GM23338 (cell line): ENCODE data around the gene PRMT1. TPM values are rescaled to one million over a fixed set of nuclear protein-coding genes. Genes with fewer than 3 reads are reported as not detected.

Source experiments
- ATAC-seq: fragments of 200-7000 bp; cut with Tn5 transposase; 3 replicates; pipeline ENCODE4 v1.9.1; 2020
- DNase-seq: peaks from one replicate; pipeline ENCODE4 v3.0.0-alpha.2; 2015; ENCODE audit warnings: low spot score
- H2AFZ ChIP-seq: fragments of 200-600 bp; sonication (generic); 2 replicates; pipeline ENCODE4 v1.8.0; 2016; ENCODE audit warnings: antibody characterized with exemption, mild to moderate bottlenecking, moderate library complexity
- H3F3A ChIP-seq: fragments of 200-600 bp; sonication (generic); replicated peaks from 2 replicates; pipeline ENCODE4 v1.8.0; 2017; ENCODE audit warnings: antibody characterized with exemption, mixed run types, low read depth
- H3K27ac ChIP-seq: fragments of 200-600 bp; sonication (generic); 2 replicates; pipeline ENCODE4 v1.6.1; 2016; ENCODE audit warnings: low read depth
- H3K27me3 ChIP-seq: fragments of 200-600 bp; sonication (generic); 2 replicates; pipeline ENCODE4 v1.8.0; 2016; ENCODE audit warnings: mild to moderate bottlenecking, mixed run types, moderate library complexity; ENCODE audit not compliant: insufficient read depth
- H3K36me3 ChIP-seq: fragments of 200-600 bp; sonication (generic); 2 replicates; pipeline ENCODE4 v1.8.0; 2016; ENCODE audit warnings: mild to moderate bottlenecking; ENCODE audit not compliant: insufficient read depth
- H3K4me1 ChIP-seq: fragments of 200-600 bp; sonication (generic); 2 replicates; pipeline ENCODE4 v1.8.0; 2016; ENCODE audit warnings: mild to moderate bottlenecking, moderate library complexity; ENCODE audit not compliant: insufficient read depth
- H3K4me2 ChIP-seq: fragments of 200-600 bp; sonication (generic); 2 replicates; pipeline ENCODE4 v1.7.1; 2017; ENCODE audit warnings: mixed run types
- H3K4me3 ChIP-seq: fragments of 200-600 bp; sonication (generic); 2 replicates; pipeline ENCODE4 v1.6.1; 2016; ENCODE audit warnings: mixed run types
- H3K79me2 ChIP-seq: fragments of 200-600 bp; sonication (generic); replicated peaks from 2 replicates; pipeline ENCODE4 v1.8.0; 2017; ENCODE audit warnings: mild to moderate bottlenecking; ENCODE audit not compliant: insufficient read depth
- H3K9me2 ChIP-seq: fragments of 200-600 bp; sonication (generic); 2 replicates; pipeline ENCODE4 v1.8.0; 2017; ENCODE audit not compliant: insufficient read depth
- H4K20me1 ChIP-seq: fragments of 200-600 bp; sonication (generic); replicated peaks from 2 replicates; pipeline ENCODE4 v1.8.0; 2017; ENCODE audit warnings: mild to moderate bottlenecking; ENCODE audit not compliant: insufficient read depth
- H3K27ac Mint-ChIP-seq: 2 replicates; pipeline ENCODE4 v1.8.0; 2020; ENCODE audit warnings: inconsistent platforms, mild to moderate bottlenecking, moderate library complexity, mixed read lengths
- H3K27me3 Mint-ChIP-seq: 3 replicates; pipeline ENCODE4 v1.8.0; 2022; ENCODE audit warnings: low read depth, mild to moderate bottlenecking, moderate library complexity, mixed read lengths, inconsistent platforms; ENCODE audit not compliant: insufficient read depth, poor library complexity
- H3K36me3 Mint-ChIP-seq: 3 replicates; pipeline ENCODE4 v1.8.0; 2021; ENCODE audit warnings: low read depth, mild to moderate bottlenecking, inconsistent platforms, moderate library complexity, mixed read lengths
- H3K4me1 Mint-ChIP-seq: 3 replicates; pipeline ENCODE4 v1.8.0; 2020; ENCODE audit warnings: mild to moderate bottlenecking, inconsistent platforms, mixed read lengths
- H3K4me3 Mint-ChIP-seq: 3 replicates; pipeline ENCODE4 v1.8.0; 2021; ENCODE audit warnings: moderate library complexity, mild to moderate bottlenecking, inconsistent platforms, mixed read lengths
- H3K9me3 Mint-ChIP-seq: 3 replicates; pipeline ENCODE4 v1.8.0; 2020; ENCODE audit warnings: moderate library complexity, mild to moderate bottlenecking, inconsistent platforms, mixed read lengths
- CREB1 ChIP-seq: fragments of 250-450 bp; sonication (Bioruptor Pico); IDR thresholded peaks from 2 replicates; pipeline ENCODE4 v1.5.0; 2020; ENCODE audit warnings: low read depth, mild to moderate bottlenecking, moderate library complexity
- EZH2 ChIP-seq: fragments of 200-600 bp; sonication (generic); IDR thresholded peaks from one replicate; pipeline ENCODE4 v1.8.0; 2017; ENCODE audit warnings: antibody characterized with exemption, mild to moderate bottlenecking, low read depth; ENCODE audit not compliant: unreplicated experiment
- JUNB ChIP-seq: IDR thresholded peaks from one replicate; pipeline ENCODE4 v1.6.1; 2016; ENCODE audit warnings: antibody characterized with exemption; ENCODE audit not compliant: unreplicated experiment
- NANOG ChIP-seq: IDR thresholded peaks from 2 replicates; pipeline ENCODE4 v1.6.1; 2016; ENCODE audit warnings: antibody characterized with exemption, borderline replicate concordance
- POLR2AphosphoS5 ChIP-seq: IDR thresholded peaks from 2 replicates; pipeline ENCODE4 v1.6.1; 2016; ENCODE audit warnings: antibody characterized with exemption, low read depth
- ZNF331 ChIP-seq: fragments of 250-450 bp; sonication (Bioruptor Pico); IDR thresholded peaks from 2 replicates; pipeline ENCODE4 v1.5.0; 2020; ENCODE audit warnings: low read depth, mild to moderate bottlenecking, moderate library complexity
- polyA plus RNA-seq: library from polyadenylated mRNA; unstranded; fragments of >200 nt; fragmentation: Nextera tagmentation; extraction: Ambion mirVana; gene quantifications from 2 replicates; pipeline ENCODE4 v1.2.1, GENCODE V29; 2016
- total RNA-seq: library from RNA; depleted of rRNA; stranded (reverse); fragments of >200 nt; shearing (Covaris generic); gene quantifications from 2 replicates; pipeline ENCODE4 v1.2.3, GENCODE V29; 2014
- TF ChIP-seq, protein P1 (sequence below): fragments of 250-450 bp; sonication (Bioruptor Pico); IDR thresholded peaks from 2 replicates; pipeline ENCODE4 v1.5.0; 2020; ENCODE audit warnings: mild to moderate bottlenecking, moderate library complexity
- TF ChIP-seq, protein P2 (sequence below), 2 experiments: fragments of 200-600 bp in 1 of 2; sonication (generic) in 1 of 2; conservative IDR thresholded peaks; 2 replicates each; pipeline versions ENCODE4 v1.5.1 to v1.6.1; 2016 to 2017; ENCODE audit warnings: antibody characterized with exemption in 2 of 2, low read depth in 2 of 2, mild to moderate bottlenecking in 2 of 2, moderate library complexity in 1 of 2

The PRMT1 gene
- total and polyA plus RNA-seq, 2 experiments from 2014 or later, result 590 to 700 TPM

DNA sequence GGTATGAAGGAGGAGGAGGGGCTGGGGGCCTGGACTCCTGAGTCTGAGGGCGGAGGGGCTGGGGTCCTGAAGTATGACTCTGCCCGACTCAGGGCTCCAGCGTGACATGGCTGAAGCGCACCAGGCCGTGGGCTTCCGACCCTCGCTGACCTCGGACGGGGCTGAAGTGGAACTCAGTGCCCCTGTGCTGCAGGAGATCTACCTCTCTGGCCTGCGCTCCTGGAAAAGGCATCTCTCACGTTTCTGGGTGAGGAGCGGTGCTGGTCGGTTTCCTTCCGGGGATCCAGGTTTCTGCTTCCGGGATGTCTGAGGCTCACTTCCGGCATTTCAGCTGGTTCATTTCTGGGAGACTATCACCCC, 15.1 kb downstream of the PRMT1 start (continued):
- TF ChIP-seq, protein P1, sequence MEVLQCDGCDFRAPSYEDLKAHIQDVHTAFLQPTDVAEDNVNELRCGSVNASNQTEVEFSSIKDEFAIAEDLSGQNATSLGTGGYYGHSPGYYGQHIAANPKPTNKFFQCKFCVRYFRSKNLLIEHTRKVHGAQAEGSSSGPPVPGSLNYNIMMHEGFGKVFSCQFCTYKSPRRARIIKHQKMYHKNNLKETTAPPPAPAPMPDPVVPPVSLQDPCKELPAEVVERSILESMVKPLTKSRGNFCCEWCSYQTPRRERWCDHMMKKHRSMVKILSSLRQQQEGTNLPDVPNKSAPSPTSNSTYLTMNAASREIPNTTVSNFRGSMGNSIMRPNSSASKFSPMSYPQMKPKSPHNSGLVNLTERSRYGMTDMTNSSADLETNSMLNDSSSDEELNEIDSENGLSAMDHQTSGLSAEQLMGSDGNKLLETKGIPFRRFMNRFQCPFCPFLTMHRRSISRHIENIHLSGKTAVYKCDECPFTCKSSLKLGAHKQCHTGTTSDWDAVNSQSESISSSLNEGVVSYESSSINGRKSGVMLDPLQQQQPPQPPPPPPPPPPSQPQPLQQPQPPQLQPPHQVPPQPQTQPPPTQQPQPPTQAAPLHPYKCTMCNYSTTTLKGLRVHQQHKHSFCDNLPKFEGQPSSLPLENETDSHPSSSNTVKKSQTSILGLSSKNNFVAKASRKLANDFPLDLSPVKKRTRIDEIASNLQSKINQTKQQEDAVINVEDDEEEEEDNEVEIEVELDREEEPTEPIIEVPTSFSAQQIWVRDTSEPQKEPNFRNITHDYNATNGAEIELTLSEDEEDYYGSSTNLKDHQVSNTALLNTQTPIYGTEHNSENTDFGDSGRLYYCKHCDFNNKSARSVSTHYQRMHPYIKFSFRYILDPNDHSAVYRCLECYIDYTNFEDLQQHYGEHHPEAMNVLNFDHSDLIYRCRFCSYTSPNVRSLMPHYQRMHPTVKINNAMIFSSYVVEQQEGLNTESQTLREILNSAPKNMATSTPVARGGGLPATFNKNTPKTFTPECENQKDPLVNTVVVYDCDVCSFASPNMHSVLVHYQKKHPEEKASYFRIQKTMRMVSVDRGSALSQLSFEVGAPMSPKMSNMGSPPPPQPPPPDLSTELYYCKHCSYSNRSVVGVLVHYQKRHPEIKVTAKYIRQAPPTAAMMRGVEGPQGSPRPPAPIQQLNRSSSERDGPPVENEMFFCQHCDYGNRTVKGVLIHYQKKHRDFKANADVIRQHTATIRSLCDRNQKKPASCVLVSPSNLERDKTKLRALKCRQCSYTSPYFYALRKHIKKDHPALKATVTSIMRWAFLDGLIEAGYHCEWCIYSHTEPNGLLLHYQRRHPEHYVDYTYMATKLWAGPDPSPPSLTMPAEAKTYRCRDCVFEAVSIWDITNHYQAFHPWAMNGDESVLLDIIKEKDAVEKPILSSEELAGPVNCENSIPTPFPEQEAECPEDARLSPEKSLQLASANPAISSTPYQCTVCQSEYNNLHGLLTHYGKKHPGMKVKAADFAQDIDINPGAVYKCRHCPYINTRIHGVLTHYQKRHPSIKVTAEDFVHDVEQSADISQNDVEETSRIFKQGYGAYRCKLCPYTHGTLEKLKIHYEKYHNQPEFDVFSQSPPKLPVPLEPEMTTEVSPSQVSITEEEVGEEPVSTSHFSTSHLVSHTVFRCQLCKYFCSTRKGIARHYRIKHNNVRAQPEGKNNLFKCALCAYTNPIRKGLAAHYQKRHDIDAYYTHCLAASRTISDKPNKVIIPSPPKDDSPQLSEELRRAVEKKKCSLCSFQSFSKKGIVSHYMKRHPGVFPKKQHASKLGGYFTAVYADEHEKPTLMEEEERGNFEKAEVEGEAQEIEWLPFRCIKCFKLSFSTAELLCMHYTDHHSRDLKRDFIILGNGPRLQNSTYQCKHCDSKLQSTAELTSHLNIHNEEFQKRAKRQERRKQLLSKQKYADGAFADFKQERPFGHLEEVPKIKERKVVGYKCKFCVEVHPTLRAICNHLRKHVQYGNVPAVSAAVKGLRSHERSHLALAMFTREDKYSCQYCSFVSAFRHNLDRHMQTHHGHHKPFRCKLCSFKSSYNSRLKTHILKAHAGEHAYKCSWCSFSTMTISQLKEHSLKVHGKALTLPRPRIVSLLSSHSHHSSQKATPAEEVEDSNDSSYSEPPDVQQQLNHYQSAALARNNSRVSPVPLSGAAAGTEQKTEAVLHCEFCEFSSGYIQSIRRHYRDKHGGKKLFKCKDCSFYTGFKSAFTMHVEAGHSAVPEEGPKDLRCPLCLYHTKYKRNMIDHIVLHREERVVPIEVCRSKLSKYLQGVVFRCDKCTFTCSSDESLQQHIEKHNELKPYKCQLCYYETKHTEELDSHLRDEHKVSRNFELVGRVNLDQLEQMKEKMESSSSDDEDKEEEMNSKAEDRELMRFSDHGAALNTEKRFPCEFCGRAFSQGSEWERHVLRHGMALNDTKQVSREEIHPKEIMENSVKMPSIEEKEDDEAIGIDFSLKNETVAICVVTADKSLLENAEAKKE (CRISPR knock-in tag), result no peak
- TF ChIP-seq EZH2 (no peak), ZNF331 (CRISPR knock-in tag) (no peak), CREB1 (CRISPR knock-in tag) (no peak)

DNA sequence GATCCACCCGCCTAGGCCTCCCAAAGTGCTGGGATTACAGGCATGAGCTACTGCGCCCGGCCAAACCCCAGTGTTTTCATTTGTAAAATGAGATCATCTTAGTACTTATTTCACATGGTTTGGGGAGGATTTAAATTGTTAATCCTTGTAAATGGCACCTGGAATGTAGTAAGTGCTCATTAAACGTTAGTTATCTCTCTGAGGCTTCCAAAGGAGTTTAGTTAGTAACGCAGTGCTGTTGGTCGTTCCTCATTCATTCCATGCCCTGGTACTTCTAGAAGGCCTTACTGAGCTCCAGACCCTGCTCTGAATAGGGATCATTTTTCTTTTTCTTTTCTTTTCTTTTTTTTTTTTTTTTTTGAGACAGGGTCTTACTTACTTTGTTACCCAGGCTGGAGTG, 19.0 kb downstream of the PRMT1 start:
- Histone ChIP-seq H3K36me3 (peaks cover 3% of the 10 kb centered on the region; the same call in 1 of the 2 replicates), H3K9me2 (no peaks in the 10 kb centered on the region), H3K4me3 (no peak overlapping the region), H3K27ac (no peak overlapping the region), H3K4me2 (no peak overlapping the region), H3K4me1 (peaks cover 6% of the 10 kb centered on the region; the same call in 1 of the 2 replicates), H2AFZ (no peak overlapping the region), H3K79me2 (peaks cover 6% of the 10 kb centered on the region), H3K27me3 (no peaks in the 10 kb centered on the region), H4K20me1 (peaks cover 6% of the 10 kb centered on the region; the same call in 1 of the 2 replicates), H3F3A (0 out of 2 replicates have a peak, but pooled peaks cover 7% of the 10 kb centered on the region)
- DNase-seq (no peak), ATAC-seq (no peak)
- Mint-ChIP-seq H3K9me3 (no peaks in the 10 kb centered on the region; the same call in 2 of the 3 replicates), H3K4me3 (no peak overlapping the region), H3K27me3 (peaks cover 14% of the 10 kb centered on the region), H3K4me1 (peaks cover 7% of the 10 kb centered on the region), H3K36me3 (peaks cover 34% of the 10 kb centered on the region), H3K27ac (no peak overlapping the region)
- no peak for TF ChIP-seq CREB1 (CRISPR knock-in tag)
- TF ChIP-seq NANOG, result no peak
- no peak for TF ChIP-seq POLR2AphosphoS5
- TF ChIP-seq, protein P1 (CRISPR knock-in tag), result no peak
- no peak for TF ChIP-seq JUNB
- TF ChIP-seq, protein P2, sequence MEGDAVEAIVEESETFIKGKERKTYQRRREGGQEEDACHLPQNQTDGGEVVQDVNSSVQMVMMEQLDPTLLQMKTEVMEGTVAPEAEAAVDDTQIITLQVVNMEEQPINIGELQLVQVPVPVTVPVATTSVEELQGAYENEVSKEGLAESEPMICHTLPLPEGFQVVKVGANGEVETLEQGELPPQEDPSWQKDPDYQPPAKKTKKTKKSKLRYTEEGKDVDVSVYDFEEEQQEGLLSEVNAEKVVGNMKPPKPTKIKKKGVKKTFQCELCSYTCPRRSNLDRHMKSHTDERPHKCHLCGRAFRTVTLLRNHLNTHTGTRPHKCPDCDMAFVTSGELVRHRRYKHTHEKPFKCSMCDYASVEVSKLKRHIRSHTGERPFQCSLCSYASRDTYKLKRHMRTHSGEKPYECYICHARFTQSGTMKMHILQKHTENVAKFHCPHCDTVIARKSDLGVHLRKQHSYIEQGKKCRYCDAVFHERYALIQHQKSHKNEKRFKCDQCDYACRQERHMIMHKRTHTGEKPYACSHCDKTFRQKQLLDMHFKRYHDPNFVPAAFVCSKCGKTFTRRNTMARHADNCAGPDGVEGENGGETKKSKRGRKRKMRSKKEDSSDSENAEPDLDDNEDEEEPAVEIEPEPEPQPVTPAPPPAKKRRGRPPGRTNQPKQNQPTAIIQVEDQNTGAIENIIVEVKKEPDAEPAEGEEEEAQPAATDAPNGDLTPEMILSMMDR (conservative IDR thresholded peaks at IDR 0.05; ENCODE audit: low read depth in 2 of 2), result no peak
